ENCODE data around the gene HYLS1. TPM values are rescaled to one million over a fixed set of nuclear protein-coding genes. Genes with fewer than 3 reads are reported as not detected.

HYLS1 gene
- polyA plus RNA-seq, 2 of the 4 experiments (the other 2 are of a cell fraction) = 14.9 to 18.7 TPM

- WGBS (ENCODE audit: missing lambda C conversion rate) = 4% methylated on average over 25 of the region's 31 CpGs
- ATAC-seq (peak; percentile 95 to 97), DNase-seq (ENCODE audit: low read depth in 1 of 2, low spot score in 1 of 2) (peak; percentile 76 to 80), FAIRE-seq (no peak)
- Histone ChIP-seq H3K27ac (peak within 1 kb of the TSS; percentile 78 to 81), H3K4me3 (peak within 1 kb of the TSS; percentile 88), H3K4me2 (peak within 1 kb of the TSS; percentile 86), H3K9me3 (no peaks in the 10 kb centered on the region), H3K4me1 (0 out of 3 replicates have a peak, but pooled peaks cover 5% of the 10 kb centered on the region)
- TF ChIP-seq MYC (IDR thresholded peaks at IDR 0.05; ENCODE audit: borderline replicate concordance, low read length) = no peak
- no peak for TF ChIP-seq ELK1 (IDR thresholded peaks at IDR 0.05; ENCODE audit: low read depth, low read length)
- peak; percentile 53 for TF ChIP-seq POLR2A (IDR thresholded peaks at IDR 0.05; ENCODE audit: low read length)
- TF ChIP-seq EHMT2 (IDR thresholded peaks at IDR 0.05; ENCODE audit: low read depth) = 0 out of 2 replicates have a peak, but pooled peaks have one; percentile 60
- peak; percentile 88 for TF ChIP-seq REST (IDR thresholded peaks at IDR 0.05)
- no peak for TF ChIP-seq GATA3 (IDR thresholded peaks at IDR 0.05; ENCODE audit: borderline replicate concordance)
- no peak for TF ChIP-seq PHF8 (IDR thresholded peaks at IDR 0.05; ENCODE audit: borderline replicate concordance, low read depth)
- no peak for TF ChIP-seq KDM1A (IDR thresholded peaks at IDR 0.05; ENCODE audit: low read depth)
- no peak for TF ChIP-seq EHF (CRISPR knock-in tag; IDR thresholded peaks at IDR 0.05)
- no peak for TF ChIP-seq CEBPB (IDR thresholded peaks at IDR 0.05)
- peak in 1 of 2 experiments; percentile 38; a peak in 1 of 5 replicates for TF ChIP-seq JUN (IDR thresholded peaks at IDR 0.05)
- no peak for TF ChIP-seq TP53 (CRISPR knock-in tag; IDR thresholded peaks at IDR 0.05)
- TF ChIP-seq SREBF2 (IDR thresholded peaks at IDR 0.05) = no peak
- no peak for TF ChIP-seq NFE2L2 (conservative IDR thresholded peaks at IDR 0.05; ENCODE audit: low read length)
- POLR2A ChIA-PET = interaction anchor here (0.6 to 1.4 kb wide), 5 partner anchors 15 to 309 kb away, joined by 3 to 21 read pairs (median 4); partner anchors contain the start of genes FAM118B and HYLS1
- CTCF ChIA-PET = interaction anchor here (0.9 to 2.5 kb wide), 3 partner anchors 19 to 213 kb away, joined by 3 to 5 read pairs (median 4); no protein-coding TSS in a partner anchor
Observed at GRCh38 chr11:125902927-125903710, 15.7 kb downstream of the HYLS1 start, which contains the start of gene PUS3. PUS3 (minus strand) TSS chr11:125903206; CDS start chr11:125896284, 6,922 bp downstream.

- H3K4me1 ChIP-seq = 0 out of 3 replicates have a peak, but pooled peaks cover 5% of the 10 kb centered on the region
- ChIA-PET POLR2A (interaction anchor here (0.8 to 1.4 kb wide), 2 partner anchors 16 to 212 kb away, joined by 3 to 21 read pairs; partner anchors contain the start of gene HYLS1), CTCF (interaction anchor here (0.6 to 2.5 kb wide), 3 partner anchors 13 to 213 kb away, joined by 3 to 5 read pairs (median 4); no protein-coding TSS in a partner anchor)
- no peaks in the 10 kb centered on the region for H3K9me3 ChIP-seq
- FAIRE-seq (no peak), ATAC-seq (no peak), DNase-seq (ENCODE audit: low read depth in 1 of 2, low spot score in 1 of 2) (no peak)
- WGBS (ENCODE audit: missing lambda C conversion rate) = 52% methylated on average over 21 of the region's 81 CpGs
- peak within 1 kb of the TSS; percentile 88 for H3K4me3 ChIP-seq
- TF ChIP-seq EP300 (IDR thresholded peaks at IDR 0.05) (no peak), REST (IDR thresholded peaks at IDR 0.05) (peak; percentile 71)
- peak within 1 kb of the TSS; percentile 86 for H3K4me2 ChIP-seq
- no peak within 1 kb of the TSS for H3K27ac ChIP-seq
Observed at GRCh38 chr11:125903711-125904659, 16.5 kb downstream of the HYLS1 start, which contains the start of gene DDX25. DDX25 (plus strand) TSS chr11:125904508; CDS start chr11:125904518, 10 bp downstream.
